GM18502 (cell line): ENCODE measurements around the gene LGSN.
"Not testable (repeated sequence)": the region's sequence is repeated elsewhere in the genome, so short reads cannot be mapped to it uniquely, and the experiment has no call there.

Experiments
- ATAC-seq: cut with Tn5 transposase; IDR thresholded peaks from one replicate; pipeline ENCODE4 v1.9.1; 2021; ENCODE audit warnings: mild to moderate bottlenecking; ENCODE audit not compliant: unreplicated experiment, poor library complexity

The LGSN gene

DNA sequence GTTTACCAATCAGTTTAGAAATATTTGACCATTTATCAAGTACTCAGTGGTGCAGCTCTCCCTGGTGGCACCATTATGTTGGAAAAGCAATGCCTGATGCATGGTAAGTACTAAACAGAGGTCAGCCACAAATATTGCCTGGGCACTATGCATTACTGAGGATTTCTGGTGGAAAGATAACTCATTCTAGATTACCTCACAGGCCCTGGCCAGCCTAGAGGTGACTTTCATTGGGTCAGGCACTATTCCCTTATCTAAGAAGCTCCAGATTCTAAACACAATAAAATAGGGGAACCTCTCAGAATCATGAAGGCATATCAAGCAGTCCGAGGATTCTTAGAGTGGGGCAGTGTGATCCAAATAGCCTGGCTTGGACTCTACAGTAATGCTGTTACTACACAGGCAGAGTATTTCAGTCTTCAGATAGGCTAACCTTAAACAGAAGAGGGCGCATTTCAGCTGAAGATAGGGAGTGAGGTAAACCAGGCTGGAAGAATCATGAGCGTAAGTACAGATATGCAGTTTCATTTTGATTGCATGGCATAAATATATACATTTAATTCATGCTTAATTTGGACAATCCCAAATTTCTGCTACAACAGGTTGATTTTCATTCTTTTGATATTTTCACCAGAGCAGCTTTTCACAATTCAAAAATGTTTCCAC is 12.1 kb downstream of the LGSN start:
- ATAC-seq, result peak; percentile 95

DNA sequence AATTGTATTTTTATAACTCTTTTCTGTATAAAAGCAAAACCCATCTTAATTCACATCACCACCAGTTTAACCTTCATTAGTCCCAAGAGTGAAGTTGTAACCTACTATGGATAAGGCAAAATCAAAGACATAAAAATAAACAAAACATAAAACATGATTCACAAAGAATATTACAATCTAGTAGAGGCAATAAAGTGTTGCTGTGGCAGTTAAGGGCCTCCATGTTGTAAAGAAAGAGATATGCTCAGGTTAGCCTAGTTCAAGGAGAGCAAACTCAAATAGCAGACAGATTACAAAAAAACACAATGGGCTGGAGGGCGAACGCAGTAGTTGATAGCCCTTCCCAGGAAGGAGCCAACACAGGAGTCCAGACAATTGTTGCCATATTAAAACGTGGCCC is 13.4 kb downstream of the LGSN start:
- ATAC-seq, result no peak

DNA sequence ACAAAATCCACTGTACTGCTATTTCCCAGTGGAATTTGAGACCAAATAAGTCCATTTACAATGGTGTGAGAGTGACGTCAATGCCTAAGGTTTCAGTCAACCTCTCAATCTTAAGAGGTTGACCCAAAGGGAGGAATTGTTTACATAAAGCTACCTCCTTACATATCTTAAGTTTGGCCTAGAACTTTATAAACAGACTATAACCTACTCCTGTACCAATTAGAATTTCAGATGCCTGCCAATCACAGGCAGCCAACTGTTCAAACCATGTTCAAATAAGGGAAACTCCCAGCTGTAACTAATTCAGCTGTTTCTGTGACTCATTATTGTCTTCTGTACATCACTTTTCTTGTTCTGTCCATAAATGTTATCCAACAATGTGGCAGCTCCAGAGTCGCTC is 14.5 kb downstream of the LGSN start:
- no peak for ATAC-seq

DNA sequence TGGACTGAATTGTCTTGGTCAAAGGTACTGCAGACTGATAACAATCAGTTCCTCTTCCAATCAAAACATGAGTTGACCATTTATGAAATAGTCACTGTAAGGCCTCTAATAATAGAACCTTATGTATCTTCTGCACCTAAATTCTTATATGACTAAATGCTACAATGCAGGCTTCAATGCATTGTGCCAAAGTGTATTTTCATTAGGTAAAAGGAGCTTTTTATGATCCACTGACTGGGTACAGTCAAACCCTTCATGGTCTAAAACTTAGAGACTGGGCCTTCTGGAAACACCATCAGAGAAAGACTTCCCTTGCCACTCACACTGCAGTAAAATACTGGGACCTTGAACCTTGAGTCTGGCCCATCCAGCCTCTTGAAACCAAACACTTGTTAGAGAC is 16.3 kb downstream of the LGSN start:
- no peak for ATAC-seq

DNA sequence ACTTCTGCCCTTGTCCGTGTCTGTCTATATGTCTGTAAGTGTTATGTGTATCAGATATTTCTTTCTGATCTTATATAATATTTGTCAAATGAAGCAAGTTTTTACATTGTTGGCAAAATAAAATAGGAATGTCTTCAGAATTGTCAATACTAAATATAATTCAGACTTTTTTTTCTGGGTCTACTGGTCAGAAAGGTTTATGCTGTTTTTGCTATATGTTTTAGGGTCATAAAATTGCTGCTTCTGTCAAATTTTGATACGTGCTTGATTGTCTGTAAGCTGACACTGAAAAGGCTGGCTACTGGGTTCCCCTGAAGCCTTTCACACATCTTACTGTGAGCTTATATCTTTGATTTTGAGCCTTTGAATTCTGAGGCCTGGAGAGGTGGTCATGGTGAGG is 20.1 kb downstream of the LGSN start:
- ATAC-seq, result no peak

DNA sequence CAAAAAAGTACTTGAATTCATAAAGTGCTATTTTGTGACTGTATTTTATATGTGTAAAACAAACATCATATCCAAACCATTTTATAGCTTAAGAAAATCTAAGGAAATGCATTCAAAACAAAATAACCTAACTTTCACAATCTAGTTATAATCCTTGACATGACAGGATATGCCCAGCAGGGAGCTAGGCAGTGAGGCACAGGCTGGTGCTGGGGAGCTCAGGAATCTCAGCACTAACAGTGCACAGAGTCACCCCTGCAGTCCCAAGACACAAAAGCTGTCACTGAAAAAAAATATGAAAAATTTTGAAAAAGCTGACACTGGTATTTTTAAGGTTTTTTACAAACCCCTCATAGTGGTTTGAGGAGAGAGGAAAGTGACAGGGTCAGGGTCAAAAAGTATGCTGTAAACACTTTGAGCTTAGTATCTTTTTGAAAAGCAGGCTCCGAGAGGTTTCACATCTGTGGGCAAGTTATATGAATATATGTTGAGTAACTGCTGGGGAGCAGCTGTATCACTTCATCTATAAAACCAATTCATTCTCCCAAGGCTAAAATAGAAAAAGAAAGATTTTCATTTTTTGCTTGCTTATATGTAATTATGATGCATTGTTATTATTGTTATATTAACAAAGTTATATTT is 24.1 kb downstream of the LGSN start:
- ATAC-seq, result no peak

DNA sequence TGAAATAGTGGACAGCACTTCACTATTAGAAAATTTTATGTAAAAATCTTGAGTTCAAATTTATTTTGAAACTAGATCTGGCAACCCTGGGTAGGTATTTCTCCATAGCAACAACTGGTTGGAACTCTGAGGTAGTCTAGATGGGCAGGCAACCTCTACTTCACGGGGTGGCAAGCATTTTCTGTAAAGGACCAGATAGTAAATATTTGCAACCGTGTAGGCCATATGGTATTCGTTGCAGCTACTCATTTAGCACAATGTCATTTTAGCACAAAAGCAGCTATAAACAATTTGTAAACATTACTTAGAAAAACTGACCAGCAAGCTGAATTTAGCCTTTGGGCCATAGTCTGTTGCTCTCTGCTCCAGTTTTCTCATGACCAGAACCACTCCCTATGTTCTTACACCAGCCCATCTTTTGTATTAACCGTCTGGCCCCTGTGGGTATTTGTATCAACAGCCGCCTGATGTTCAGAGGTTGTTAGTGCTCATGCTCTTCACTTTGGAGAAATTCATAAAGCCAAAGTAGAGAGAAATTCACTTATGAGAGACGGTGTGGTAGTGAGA is 29.2 kb downstream of the LGSN start:
- ATAC-seq, result no peak

DNA sequence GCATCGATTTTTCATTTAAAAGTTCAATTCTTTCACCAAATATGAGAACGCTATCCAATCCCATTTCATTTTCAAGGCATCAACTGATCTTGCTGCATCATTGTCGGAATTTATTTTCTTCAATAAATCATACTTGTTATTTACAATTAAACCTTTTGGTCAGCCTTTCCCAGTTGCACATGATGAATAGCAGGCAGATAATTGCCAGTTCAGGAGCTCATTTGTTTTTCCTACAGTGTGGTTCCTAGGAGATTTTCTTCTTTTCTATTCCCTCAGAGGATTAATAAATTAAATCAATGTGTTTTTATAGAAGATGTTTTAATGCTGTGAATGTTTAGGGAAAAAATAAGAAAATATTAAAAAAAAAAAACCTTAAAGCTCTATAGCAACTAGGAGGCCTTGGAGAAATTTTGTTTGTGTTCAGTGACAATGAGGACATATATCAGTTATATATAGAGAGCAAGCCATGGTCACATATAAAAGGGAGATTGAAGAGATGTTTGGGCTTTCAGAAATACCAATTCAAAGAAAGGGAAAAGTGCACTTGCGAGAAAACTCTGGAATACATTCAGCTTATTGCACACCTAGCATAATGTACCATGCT is 30.4 kb downstream of the LGSN start:
- no peak for ATAC-seq

DNA sequence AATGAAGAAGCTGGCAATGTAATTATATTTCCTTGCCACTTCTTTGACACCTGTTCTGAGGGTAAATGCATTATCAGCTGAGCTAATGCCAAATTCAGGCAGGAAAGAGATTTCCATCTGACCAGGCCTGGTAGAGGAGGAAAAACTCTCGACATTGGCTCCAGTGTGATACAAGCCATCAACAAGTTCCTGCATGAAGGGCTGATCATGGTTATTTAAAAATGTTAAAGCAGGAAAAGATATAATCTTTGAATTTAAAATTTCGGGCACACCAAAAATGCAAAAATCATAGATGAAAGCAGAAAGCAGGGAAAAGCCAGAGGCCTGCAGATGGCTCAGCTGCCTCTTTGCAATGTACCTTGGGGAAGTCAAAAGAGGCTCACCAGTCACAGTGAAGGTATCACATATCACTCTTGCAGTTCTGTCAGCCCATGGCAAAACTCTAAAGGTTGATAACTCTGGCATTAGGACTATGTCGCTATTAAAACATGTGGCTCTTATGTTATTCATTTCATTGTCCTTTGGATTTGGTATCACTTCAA is 39.1 kb downstream of the LGSN start:
- ATAC-seq, result no peak

DNA sequence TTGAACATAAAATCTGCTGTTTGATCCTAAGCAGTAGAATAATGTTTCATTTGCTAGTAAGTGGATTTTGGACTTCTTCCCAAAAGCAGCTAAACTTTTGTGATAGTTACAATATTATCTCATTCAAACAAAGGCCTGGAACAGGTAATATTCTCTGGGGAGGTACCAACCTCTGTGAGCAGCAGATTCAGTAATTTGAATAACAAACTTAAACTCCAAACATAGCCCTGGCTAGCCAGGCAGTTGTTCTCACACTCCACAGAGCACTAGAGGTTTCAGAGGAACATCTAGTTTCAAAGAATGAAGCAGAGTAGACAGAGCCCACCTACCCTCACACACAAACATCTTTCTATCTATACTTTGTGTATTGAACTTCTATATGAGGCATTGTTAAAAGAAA is 40.9 kb downstream of the LGSN start:
- no peak for ATAC-seq

DNA sequence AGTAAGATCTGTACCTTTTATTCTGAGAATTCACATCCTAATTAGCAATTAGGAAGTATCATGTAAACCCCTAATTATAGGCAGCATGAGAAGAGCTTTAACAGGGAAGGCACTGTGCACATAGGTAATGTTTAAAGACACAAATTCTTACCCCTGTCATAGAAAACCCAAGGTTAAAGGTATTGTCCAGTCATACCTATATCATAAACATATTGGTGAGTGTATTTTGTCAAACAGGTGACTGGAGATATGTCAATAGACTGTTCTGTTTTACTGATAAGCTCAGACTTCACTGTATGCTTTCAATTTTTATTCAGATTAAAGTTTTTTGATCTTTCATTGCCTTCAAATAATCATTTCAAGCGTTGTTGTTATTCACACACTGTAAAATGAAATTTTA is 43.8 kb downstream of the LGSN start:
- ATAC-seq, result no peak

DNA sequence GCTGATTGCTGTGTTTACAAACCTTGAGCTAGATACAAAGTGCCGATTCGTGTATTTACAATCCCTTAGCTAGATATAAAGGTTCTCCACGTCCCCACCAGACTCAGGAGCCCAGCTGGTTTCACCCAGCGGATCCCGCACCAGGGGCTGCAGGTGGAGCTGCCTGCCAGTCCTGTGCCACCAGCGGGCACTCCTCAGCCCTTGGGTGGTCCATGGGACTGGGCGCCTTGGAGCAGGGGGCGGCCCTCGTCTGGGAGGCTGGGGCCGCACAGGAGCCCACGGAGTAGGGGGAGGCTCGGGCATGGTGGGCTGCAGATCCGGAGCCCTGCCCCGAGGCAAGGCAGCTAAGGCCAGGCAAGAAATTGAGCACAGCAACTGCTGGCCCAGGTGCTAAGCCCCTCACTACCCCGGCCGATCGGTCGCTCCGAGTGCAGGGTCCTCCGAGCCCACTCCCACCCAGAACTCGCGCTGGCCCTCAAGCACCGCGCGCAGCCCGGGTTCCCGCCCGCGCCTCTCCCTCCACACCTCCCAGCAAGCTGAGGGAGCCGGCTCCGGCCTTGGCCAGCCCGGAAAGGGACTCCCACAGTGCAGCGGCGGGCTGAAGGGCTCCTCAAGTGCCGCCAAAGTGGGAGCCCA is 44.9 kb downstream of the LGSN start:
- ATAC-seq, result not testable (repeated sequence)

DNA sequence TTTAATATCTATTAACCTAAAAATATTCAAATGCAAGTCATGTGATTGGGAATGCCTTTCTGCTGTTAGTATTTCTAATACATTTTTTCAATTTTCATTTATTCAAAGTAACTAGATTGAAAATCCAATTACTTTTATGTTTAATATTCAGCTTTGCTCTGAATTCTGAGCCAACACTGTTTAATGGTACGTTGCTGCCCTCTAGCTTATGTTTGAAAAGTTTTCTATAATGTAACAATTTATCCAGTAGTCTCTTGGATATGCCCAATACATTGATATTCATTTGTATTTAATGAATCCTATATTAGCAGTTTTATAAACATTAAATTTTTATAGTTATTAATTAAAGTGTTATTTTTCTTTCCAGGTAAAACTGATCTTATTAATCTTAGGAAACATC is 47.4 kb downstream of the LGSN start:
- no peak for ATAC-seq

DNA sequence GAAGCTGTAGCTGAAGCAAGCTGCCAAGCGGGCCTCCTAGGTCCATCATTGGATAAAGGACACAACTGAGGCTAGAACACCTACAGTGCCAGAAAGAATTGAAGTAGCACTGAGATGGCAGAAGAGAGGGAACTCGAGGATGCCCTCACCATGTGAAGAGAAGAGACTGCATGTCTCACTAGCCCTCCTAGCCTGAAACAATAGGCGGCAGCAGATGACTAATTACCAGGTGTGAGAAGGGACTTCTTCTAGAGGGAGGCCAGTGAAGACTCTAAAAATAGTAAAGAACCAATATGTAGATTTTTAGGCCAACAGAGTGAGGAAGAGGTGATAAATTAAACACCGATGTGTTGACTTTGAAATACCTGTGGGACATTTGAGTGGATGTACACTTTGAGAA is 50.3 kb downstream of the LGSN start:
- no peak for ATAC-seq

DNA sequence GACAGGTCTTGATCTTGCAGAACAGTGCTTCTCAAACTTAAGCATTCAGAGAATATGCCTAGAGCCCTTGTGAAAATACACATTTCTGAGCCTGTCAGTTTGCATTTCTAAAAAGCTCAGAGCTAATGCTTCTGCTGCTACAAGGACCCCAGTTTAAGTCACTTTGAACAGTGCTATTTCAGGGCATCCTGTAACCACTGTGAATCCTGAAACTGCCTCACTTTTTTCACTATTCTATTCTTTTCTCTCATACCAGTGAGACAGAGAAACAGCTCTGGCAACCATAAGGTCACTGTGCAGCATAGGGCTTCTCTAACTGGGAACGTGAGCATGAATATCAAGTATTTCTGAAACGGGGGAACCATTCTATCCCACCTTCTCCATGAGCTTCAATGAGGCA is 51.2 kb downstream of the LGSN start:
- ATAC-seq, result peak; percentile 66

DNA sequence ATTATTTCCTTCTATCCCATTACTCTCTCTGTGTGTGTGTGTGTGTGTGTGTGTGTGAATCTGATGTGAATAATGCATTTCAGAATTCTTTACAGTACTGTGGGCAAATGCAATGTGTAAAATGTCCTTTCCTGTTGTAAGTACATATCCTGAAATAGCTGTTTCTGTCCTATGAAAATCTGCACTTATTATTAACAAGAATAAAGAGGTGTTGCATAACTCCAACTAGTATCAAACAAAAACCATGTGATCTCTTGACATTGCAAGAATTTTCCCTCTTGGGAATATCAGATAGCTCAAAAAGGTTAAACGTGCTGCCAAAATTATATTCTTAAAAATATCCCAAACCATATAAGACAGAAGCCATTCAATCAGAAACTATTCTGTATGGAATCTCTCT is 52.0 kb downstream of the LGSN start:
- ATAC-seq, result no peak

DNA sequence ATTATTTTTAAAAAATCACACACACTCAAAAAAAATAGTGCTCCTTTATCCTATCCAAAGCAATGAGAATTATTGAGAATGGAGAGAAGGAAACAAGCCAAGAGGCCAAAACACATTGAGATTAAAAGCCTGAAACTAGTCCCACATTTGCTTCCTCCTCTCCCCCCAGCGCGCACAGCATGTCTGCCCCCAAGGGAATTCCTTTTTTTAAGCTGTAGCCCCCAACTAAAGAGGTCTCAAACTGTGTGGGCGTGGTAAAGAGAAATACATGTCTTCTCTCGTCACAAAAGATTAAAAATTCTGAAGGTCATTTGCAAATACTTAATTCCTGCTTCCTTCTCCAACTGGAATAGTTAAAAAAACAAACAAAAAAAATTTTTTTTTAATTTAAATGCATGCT is 52.7 kb downstream of the LGSN start:
- no peak for ATAC-seq

DNA sequence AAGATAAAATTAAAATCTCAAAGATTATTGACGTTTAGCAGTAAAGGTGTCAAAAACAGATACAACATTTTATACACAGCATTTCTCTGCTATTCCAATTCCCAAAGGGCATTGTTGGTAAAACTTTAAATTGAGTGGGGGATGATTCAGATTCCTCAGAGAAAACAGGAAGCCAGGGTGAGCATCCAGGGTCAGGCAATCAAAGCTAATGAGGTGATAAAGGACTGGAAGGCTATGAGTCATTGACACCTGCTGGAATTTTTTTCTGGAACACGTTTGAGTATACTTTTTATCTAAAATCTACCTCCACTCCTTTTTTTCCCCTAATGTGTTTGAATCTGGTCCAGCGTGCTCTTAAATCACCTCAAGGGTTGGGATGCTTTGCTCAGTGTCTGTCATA is 56.3 kb downstream of the LGSN start:
- no peak for ATAC-seq

DNA sequence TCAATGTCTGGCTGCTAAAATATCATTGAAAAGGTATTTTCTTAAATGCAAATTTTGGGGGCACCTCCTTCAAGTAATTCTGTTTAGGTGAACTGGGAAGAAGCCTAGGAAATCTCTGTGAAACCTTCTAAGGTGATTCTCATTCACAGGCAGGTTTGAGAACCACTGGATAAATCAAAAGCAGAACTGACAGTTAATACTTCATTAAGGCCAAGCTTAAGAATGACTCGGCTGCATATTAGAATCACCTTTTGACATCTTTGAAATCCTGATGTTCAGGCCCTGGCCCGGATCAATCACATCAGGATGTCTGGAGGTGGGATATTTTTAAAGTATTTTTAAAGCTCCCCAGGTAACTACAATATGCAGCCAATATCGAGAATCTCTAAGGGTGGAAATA is 58.0 kb downstream of the LGSN start:
- no peak for ATAC-seq

DNA sequence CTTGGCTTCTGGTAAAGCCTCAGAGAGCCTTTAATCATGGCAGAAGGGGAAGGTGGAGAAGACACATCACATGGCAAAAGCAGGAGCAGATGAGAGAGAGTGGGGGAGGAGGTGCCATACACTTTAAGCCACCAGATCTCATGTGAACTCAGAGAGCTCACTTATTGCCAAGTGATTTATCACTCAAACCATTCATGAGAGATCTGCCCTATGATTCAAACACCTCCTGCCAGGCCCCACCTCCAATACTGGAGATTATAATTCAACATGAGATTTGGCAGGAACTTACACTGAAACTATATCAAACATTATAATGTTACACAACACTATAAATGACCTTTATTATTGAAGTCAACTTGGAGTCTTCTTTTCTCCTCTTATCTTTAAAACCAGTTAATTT is 60.6 kb downstream of the LGSN start:
- no peak for ATAC-seq

DNA sequence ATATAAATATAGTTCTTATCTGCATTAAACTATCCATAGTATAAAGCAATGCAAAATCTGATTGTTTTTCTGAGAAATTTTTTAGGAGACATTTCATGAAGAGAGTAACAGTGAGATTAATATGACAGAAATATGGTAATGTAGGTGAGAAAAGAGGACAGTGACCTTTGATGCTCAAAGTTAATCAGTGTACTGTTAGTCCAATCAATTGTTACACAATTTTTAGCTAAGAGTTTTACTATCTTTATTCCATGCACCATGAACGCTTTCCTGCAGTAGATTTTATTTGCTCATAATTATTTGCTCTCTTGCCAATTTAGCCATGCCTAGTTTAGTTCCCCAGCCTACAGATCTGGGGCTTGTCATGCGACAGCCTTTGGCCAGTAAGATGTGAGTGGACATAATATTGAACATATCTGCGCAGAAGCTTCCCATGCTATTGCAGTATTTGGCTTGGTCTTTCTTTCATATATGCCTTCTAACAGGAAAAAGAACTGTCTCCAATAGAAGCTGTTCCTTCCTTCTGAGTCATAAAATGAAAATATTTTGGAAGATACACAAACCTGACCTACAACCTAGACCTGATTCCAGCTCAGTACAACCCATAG is 69.8 kb downstream of the LGSN start:
- no peak for ATAC-seq
